ENCODE results near the gene ATP11B.

ATP11B gene

GRCh38 chr3:182913889-182914288 lies 120.6 kb downstream of the ATP11B start:
- no peak for FAIRE-seq

- no peak for FAIRE-seq
Measured at GRCh38 chr3:182914341-182914740, 121.0 kb downstream of the ATP11B start.

- no peak for FAIRE-seq
Measured at GRCh38 chr3:182917134-182917533, 123.8 kb downstream of the ATP11B start.

- no peak for FAIRE-seq
Measured at GRCh38 chr3:182919866-182920357, 126.6 kb downstream of the ATP11B start.

- FAIRE-seq: no peak
Measured at GRCh38 chr3:182920515-182921084, 127.3 kb downstream of the ATP11B start.

GRCh38 chr3:182921665-182922355 lies 128.5 kb downstream of the ATP11B start:
- FAIRE-seq: no peak

- FAIRE-seq: no peak
Measured at GRCh38 chr3:182925330-182925943, 132.1 kb downstream of the ATP11B start.

GRCh38 chr3:182925944-182926337 lies 132.6 kb downstream of the ATP11B start:
- FAIRE-seq: no peak

- FAIRE-seq: no peak
Measured at GRCh38 chr3:182935803-182936202, 142.5 kb downstream of the ATP11B start.

- FAIRE-seq: no peak
Measured at GRCh38 chr3:182936239-182936917, 143.1 kb downstream of the ATP11B start.

GRCh38 chr3:182936918-182937285 lies 143.6 kb downstream of the ATP11B start:
- no peak for FAIRE-seq

GRCh38 chr3:182937293-182938051 lies 144.2 kb downstream of the ATP11B start:
- FAIRE-seq: no peak

- FAIRE-seq: no peak
Measured at GRCh38 chr3:182940266-182940808, 147.0 kb downstream of the ATP11B start.

- FAIRE-seq: no peak
Measured at GRCh38 chr3:182941719-182942118, 148.4 kb downstream of the ATP11B start.

- FAIRE-seq: no peak
Measured at GRCh38 chr3:182947888-182948287, 154.6 kb downstream of the ATP11B start.

GRCh38 chr3:182948305-182948704 lies 155.0 kb downstream of the ATP11B start:
- FAIRE-seq: no peak

GRCh38 chr3:182949688-182950087 lies 156.4 kb downstream of the ATP11B start:
- no peak for FAIRE-seq

GRCh38 chr3:182954553-182955235 lies 161.4 kb downstream of the ATP11B start:
- FAIRE-seq: no peak

GRCh38 chr3:182957226-182957625 lies 163.9 kb downstream of the ATP11B start:
- FAIRE-seq: no peak

GRCh38 chr3:182957676-182958266 lies 164.5 kb downstream of the ATP11B start:
- FAIRE-seq: no peak
